HS-27A (cell line): Measurements from ENCODE around the gene SKOR1.

Source experiments
- DNase-seq: peaks from one replicate; pipeline ENCODE4 v3.0.0-alpha.2; 2012; ENCODE audit warnings: low read depth, missing footprints

SKOR1 gene

DNA sequence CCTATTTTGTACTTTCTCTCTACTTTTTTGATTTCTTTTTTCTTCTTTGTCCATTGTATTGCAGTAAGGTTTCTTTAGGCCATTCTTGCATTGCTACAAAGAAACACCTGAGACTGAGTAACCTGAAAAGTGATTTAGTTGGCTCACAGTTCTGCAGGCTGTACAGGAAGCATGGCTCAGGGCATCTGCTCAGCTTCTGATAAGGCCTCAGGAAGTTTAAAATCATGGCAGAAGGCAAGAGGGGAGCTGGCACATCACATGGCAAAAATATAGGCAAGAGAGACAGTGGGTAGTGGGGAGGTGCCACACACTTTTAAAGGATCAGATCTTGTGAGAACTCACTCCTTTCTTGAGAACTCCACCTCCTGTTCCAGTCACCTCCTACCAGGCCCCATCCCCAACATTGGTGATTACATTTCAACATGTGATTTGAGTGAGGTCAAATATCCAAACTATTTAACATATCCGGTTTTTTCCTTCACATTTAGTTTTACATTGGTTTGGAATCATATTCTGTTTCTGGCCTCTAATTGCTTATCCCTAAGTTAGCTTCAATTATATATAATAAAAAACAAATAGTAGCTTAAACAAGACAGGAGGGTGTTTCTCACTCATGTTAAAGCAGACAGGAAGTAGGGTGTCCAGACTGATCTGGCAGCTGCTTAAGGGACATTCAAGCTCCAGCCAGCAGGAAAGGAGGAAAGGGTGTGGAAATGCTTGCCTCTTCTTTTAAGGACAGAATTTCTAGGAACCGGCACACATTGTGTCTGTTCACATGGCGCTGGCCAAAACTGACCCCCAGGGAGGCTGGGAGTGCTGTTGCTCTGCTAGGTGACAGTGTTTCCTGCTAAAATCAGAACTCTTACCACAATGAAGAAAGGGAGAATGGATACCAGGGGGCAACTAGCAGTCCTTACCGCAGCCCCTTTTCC, 28.8 kb upstream of the SKOR1 start:
- no peak for DNase-seq

DNA sequence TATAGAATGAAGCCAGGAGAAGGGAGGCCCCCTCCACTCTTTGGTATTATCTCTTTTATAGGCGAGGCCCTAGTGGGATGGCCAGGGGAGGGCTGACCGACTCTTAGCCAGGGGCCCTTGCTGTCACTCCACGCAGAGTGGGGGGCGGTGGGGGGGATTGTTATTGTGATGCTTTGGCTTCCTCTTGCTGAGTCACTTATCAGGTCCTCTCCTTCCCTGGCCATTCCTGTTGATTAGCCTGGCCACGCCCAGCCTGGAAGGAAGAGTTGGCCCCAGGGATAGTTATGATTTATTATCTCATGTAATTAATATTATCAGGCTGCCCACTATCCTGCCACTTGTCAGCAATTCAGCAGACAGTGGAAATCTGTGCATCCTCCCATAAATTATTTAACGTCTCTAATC, 25.5 kb upstream of the SKOR1 start:
- DNase-seq, result no peak

DNA sequence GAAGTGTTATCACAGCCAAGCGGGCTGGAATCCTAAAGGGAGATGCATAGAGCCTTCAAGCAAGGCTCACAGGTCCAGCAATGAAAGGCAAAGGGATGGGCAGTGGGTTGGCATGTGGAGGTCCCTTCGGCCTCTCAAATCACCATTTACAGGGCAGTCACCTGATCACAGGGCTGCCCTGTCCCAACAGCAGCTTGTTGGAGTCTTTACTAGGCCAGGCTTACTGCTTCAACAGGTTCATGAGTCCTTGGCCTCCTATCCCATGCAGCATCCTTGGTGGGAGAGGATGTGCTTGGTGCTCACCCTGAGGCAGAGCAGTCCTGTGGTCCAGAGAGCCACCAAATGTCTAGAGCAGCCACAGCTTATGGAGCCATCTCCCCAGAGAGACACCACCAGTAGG, 24.2 kb upstream of the SKOR1 start:
- no peak for DNase-seq

DNA sequence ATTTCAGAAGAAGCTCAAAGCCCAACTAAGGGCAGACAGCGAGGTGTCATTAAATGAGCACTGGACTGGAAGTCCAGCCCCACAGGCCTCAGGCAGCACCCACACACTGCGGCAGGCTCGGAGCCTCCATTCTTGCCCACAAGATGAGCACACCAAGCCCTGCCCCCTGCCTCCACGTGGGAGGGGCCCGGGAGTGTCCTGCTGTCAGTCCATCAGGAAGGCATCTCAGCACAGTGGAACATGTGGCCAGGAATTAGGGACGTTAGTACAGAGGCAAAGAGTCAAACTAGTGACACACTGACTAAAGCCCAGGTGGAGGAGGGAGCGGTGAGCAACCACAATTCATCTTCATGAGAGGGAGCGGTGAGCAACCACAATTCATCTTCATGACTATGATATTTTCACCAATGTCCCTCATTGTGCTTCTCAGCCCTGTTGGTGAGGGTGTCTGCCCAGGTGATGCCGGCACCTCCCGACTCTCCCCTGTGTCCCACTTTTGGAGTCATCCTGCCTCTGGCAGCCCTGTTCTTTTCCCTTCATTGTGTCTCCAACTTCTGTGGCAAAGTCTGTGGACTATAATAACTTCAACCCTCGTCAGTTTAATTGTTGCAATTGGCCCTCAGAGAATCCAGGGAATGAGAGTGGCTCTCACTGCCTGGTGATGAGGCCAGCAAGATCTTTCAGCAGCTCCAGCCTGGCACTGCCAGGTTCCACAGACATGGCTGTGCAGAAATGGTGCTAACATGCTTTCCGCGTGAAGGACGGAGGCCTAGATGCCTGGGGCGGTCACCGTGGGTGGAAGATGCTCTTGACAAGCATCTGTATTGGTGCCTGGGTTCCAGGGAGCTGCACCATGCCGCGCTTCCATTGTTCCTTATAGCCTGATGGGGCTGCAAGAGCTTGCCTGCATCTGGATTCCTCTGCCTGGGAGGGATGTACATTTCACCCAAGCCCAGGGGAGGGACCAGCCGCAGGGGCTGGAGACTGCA, 23.1 kb upstream of the SKOR1 start:
- DNase-seq, result no peak

DNA sequence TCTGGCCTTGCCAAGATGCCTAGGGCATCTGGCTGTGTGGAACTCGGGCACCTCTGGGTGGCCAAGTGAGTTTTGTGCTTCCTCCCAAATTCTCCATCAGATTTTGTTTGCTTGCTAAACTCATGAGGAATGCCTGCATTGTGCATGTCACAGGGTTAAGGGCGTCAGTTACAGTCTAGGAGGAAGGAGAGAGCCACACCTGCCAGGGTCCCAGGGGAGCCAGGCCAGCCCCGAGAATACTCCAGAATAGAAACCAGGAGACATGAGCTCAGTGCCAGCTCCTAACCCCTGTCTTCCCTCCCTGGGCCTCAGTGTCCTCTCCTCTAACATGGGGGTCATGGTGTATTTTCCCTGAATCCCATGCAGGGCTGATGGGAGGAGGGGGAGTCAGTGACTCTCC, 22.0 kb upstream of the SKOR1 start:
- DNase-seq, result no peak

DNA sequence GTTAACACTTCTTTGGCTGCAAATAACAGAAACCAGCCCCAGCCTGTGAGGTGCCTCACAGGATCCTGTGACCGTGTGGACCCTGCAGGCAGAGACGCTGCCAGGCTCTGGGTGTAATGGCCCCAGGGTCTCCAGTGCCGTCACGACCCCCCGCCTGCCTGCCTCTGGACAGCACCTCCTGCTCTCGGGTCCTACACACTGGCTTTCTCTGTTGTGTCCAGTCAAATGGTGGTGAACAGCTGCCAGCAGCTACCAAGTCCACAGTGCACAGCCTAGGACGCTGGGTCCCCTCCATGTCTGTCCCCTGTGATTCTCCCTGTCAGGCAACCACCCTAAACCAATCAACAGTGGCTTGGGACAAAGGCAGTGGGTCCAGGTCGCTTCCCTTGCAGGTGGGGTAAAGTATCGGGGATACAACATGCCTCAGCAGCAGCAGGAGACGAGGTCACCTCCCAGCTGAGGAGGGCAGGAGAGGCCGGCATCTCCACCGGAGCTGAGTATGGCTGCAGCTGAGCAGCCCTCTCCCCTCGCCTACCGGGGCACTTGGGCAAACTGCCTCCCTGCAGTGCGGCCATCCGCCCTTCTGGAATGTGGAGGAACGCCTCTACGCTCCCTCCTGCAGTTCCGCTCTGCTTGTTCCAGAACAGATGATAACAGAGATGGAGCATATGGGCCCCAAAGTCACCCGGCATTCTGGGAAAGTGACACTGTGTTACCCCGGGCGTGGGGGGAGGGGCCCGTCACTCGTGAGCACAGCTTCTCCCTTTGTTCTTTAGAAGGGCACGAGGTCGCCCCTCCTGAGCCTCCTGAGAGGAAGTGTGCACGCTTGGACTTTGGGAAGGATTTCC, 21.1 kb upstream of the SKOR1 start:
- no peak for DNase-seq

DNA sequence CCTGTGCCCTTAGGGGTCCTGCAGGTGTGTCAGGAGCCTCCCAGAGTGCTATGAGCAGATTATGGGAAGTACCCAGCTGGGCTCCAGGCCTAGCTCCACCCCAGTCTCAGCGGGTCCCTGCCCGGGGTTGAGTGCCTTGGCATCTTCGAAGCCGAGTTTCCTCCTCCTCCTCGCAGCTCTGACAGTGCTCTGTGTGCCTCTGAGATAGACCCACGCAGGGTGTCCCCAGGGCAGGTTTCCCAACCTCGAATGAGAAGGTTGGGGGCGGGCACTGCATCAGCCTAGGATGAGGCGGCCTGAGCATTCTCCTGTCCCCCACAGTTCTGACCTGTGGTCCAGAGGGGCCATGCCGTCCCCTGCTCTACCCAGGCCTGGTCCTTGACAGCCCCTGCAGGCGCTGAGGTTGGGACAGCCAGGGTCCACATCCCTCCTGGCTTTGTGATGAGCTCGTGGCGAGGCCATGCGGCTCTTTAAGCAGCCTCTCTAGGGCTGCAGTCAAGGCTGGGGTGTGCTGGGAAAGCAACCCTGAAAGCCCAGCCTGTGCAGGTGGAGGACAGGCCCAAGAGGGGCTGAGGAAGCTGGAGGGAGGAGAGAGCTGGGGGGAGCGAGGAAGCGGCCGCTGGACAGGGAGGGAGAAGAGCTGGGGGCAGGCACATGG, 20.2 kb upstream of the SKOR1 start:
- DNase-seq, result no peak

DNA sequence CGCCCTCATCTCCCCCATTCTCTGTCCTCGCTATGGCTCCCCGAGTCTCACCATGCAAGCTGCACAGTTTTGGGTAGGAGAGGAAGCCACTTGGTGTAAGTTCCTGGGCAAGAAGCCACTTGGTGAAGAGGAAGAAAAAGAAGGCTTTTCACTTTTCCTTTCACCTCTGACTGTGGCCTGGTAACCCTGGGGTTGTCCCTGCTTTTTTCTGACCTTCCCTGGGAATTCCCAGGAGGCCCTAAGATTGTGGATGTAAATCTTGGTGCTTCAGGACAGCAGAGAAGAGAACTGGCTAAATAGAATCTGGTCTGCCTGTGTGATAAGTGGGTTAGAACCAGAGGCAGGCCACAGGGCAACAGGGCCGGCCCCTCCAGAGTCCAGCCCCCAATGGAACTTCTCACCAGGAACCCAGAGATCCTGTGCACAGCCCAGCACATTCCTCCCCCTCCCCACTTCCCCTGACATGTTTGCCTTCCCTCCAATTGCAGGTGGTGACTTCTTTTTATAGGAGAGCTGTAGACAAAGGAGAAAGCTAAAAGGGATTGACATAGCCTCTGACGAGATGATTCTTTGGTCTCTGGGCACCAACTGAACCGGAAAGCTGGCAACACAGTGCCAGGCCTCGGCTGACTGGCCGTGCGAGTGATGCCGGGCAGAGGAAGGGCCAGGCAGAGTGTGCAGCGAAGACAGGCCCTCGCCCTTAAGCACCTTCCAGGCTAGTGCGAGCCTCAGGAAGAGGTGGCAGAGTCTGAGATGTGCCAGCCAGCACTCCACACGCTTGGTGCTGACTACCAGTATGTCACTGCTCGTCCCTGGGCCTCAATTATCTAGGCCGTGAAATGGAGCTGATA, 19.4 kb upstream of the SKOR1 start:
- no peak for DNase-seq

DNA sequence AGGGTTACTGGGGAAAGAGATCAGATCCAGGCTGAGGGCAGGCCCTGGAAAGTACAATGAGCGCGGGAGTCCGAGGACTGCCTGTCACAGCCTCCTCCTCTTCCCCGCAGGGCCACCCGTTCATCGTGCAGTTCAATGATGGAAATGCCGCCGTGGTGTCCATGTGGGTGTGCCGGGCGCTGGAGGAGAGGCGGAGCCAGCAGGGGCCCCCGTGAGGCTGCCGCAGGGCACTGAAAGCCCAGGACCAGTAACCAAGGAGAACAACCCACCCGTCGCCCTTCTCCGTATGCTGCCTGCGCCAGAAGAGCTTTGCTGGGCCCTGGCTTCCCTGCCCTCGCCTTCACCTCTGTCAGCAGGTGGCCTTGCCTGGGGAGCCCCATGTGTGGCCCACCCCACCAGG, 18.8 kb upstream of the SKOR1 start:
- no peak for DNase-seq

DNA sequence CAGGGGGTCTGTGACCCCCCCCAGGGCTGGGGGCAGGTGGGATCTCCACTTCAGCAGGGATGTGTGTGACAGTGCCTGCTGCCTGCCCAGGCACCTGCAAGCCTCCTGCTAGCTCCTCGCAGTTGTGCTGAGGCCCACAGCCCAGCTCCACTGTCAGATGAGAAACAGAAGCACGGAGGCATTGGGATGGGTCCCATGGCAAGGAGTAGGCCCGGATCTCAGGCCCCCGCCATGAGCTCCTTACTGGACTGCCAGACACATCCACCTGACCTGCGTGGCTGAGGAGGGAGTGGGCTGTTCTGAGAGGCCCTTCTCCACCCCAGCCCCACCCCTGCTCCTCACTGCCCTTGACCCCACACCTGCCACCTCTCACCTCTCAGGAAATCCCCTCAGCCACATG, 18.2 kb upstream of the SKOR1 start:
- DNase-seq, result no peak

DNA sequence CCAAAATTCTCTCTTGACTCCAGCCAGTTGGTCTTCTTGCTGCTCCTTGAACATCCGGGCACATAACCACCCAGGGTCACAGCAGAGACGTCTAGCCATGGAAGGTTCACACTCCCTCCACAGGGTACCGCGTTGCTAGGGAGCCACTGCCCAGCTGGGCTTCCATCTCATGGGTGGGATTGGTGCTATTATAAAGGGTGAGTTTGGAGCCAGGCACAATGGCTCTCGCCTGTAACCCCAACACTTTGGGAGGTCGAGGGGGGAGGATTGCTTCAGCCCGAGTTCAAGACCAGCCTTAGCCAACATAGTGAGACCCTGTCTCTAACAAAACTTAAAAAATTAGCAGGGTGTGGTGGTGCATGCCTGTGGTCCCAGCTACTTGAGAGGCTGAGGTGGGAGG, 17.5 kb upstream of the SKOR1 start:
- no peak for DNase-seq

DNA sequence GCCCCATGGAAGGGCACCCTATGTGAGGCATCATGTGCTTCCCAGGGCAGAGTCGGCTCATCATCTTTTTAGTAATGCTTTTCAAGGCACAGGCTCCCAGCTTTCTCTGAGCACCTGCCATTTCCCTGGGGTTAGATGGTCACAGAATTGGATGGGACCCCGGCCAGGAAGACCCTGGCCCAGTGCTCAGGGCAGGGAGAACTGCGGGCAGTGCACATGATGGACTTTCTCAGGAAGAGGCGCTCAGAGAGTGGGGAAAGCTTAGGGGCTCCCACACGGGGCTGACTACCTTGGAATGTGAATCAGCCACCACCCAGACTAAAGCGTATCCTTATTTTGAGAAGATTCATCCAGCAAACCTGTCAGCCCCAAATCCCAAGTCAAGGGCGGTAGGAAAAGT, 16.5 kb upstream of the SKOR1 start:
- no peak for DNase-seq

DNA sequence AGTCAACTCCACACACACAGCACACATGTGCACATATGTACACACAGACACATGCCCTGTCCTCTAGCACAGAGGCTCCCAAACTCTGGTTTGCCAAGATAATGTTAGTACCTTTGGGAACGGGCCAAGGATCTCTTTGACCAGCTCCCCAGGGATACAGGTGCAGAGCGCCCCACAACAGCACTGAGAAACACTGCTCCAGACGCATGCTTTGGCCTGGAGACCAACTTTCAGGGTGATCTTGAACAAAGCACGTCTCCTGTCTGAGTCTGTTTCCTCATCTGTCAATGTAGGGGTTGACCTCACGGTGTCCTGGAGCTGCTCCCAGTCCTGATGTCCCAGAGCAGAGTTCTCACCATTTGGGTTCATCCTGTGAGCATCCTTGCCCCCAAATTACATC, 15.9 kb upstream of the SKOR1 start:
- DNase-seq, result no peak

DNA sequence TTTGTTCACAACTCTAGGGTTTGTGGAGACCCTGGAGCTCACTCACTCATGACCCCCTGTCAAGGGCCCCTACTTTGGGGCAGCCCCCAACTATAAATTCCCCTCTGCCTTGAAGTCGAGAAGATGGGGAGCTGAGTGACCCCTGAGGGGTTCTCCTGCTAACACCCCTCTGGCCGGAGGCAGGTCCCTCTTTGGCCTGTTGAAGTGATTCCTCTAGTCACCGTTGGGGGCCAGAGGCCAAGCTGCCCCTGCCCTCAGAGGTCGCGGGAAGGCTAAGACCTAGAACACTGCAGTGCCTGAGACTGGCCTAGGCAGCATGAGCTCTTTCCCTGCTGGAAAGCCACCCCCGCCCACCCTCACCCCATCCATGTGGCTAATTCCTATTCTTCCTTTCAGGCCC, 15.4 kb upstream of the SKOR1 start:
- no peak for DNase-seq

DNA sequence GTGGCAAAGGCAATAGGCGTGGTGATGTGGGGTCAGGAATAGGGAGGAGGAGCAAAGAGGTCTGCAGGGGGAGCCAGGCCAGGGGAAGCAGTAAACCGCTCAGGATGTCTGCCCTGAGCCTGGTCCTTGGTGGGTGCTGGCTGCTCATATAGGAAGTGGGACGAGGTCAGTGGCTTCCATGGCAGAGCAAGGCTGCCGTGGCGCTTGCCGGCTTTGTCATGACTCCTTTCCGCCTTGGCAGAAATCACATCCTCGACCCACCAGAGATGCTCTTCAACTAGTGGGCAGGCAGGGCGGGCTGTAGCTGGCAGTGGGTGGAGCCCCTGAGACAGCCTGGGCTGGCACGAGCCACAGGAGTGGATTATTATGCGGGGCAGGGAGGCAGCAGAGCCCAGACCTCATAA, 13.1 kb upstream of the SKOR1 start:
- no peak for DNase-seq

DNA sequence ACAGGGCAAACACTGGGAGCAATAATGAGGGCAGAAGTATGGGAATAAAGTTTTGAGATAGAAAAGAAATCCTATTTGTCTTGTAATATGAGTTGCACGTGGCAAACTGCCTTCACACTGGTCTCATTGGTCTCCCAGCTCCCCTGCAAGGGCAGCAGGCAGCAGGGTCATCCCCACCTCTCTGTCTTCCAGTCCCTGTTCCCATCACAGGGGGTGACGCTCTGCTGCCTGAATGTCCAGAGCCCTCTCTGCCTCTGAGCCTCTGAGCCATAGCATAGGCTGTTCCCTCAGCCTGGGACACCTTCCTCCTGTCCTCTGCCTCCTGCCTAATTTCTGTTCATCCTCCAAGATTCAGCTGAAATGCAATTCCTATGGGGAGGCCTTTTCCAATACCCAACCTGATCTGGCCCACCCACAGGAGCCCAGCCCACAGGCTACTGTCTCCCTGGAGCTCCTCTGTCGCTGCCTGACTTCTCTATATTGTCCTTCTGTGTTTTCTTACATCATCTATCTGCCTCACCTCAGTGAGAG, 12.1 kb upstream of the SKOR1 start:
- no peak for DNase-seq

DNA sequence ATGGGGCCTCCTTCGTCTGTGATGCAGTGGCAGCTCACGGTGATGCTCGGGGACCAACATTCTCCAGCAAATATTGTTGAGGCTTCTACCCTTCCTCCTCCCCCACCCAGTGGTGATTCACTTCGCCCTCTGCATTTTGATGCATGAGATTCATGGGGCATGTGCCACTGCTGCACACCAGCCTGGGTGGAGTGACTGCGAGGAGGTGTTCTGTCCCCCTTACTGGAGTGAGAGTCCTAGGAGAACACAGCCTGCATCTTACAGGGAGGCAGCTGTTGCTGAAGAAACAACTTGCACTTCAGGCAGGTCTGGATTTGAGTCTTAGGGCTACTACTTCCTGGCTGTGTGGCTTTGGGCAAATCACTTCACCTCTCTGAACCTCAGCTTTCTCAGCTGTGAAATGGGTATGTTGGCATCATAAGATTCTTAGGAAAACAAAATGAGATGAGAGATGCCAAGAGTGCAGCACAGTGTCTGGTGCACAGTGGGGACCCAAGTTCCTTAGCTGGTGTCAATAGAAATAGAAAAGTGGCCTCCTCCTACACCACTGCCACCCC, 10.2 kb upstream of the SKOR1 start:
- DNase-seq, result no peak

DNA sequence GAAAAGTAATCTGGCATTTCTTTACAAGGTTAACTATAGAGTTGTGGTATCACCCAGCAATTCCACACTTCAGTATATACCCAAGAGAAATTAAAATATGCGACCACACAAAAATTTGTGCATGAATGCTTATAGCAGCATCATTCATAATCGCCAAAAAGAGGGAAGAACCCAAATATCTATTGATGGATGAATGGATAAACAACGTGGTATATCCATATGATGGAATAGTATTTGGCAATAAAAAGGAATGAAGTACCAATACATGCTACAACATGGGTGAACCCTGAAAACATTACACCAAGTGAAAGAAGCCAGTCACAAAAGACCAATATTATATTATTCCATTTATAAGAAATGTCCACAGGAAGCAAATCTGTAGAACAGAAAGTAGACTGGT, 8.6 kb upstream of the SKOR1 start:
- DNase-seq, result no peak

DNA sequence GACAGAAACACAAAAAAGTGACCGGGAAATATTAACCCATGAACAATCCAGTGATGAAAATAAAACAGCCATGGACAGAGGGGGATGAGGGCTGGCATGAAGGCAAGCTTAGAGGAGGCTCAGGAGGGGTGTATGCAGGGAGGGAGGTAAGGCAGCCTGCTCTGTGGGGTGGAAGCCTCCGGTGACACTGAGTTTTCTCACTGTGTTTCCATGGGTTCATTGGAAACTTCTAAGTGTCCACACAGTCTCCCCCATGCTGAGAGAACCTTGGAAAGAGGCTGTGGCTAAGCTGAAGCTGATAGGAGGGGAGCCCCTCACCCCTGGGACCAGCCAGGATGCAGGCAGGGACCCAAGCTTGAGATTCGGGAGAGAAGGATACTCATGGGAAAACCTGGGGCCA, 6.8 kb upstream of the SKOR1 start:
- DNase-seq, result no peak

DNA sequence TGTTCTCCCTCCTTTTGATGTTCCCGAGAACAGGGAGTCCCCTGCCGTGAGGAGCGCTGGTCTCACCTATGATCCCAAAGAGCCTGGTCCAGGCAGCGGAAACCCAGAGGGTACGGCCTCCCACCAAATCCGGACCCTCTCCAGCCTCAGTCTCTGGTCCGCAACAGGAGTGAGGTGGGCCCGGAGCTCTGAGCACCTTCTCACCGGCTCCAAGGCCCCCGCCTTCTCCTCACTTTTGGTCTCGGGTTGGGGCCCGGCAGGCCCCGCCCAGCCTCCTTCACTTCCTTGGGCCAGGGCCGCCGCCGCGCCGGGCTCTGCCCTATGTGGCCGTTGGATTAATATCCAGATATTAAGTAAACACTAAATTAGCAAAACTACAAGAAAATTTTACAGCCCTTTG, 5.7 kb upstream of the SKOR1 start:
- DNase-seq, result no peak
